H1 (cell line): ENCODE results near the gene LRRC2.

ENCODE experiments used
- RFX5 ChIP-seq: IDR thresholded peaks from 2 replicates; pipeline ENCODE4 v1.6.1; 2011; ENCODE audit warnings: low read depth, low read length, improper control_type of control experiment, borderline replicate concordance
- TF ChIP-seq, protein P1 (sequence below), 3 experiments: IDR thresholded peaks; 1 replicate in 2 of 3; 2 replicates in 1 of 3; pipeline versions ENCODE4 v1.5.1 to v1.6.1; 2011; ENCODE audit warnings: low read length in 3 of 3, mild to moderate bottlenecking in 3 of 3, inconsistent platforms in 2 of 3, low read depth in 1 of 3, moderate library complexity in 1 of 3; ENCODE audit not compliant: insufficient read depth in 1 of 3; ENCODE audit errors: control extremely low read depth in 1 of 3

DNA sequence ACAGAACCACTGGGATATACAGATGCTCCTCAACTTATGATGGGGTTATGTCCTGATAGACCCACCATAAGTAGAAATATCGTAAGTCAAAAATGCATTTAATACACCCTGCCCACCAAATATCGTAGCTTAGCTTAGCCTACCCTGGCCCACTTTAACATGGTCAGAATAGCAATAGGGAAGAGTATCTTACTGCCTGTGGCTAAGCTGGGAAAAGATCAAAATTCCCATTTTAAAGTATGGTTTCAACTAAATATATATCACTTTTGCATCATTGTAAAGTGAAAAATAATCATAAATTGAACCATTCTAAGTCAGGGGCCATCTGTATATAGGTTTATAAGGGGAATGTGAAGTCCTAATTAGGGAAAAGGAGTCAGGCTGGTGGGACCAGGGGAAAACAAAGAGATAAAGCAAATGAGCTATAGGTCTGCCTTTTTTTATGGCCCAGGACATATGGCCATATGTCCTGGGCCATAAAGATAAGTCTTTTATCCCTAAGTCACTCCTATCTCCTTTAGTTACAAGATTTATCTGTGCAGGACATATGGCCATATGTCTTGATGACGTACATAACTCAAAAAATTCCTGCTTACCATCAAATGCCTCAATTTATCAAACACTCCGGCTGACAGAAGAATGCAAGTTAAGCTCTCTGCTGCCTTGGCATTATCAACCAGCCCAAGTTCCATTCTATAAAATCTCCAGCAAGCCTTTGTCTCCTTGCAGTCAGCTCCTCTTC, 57.1 kb downstream of the LRRC2 start:
- TF ChIP-seq, protein P1, sequence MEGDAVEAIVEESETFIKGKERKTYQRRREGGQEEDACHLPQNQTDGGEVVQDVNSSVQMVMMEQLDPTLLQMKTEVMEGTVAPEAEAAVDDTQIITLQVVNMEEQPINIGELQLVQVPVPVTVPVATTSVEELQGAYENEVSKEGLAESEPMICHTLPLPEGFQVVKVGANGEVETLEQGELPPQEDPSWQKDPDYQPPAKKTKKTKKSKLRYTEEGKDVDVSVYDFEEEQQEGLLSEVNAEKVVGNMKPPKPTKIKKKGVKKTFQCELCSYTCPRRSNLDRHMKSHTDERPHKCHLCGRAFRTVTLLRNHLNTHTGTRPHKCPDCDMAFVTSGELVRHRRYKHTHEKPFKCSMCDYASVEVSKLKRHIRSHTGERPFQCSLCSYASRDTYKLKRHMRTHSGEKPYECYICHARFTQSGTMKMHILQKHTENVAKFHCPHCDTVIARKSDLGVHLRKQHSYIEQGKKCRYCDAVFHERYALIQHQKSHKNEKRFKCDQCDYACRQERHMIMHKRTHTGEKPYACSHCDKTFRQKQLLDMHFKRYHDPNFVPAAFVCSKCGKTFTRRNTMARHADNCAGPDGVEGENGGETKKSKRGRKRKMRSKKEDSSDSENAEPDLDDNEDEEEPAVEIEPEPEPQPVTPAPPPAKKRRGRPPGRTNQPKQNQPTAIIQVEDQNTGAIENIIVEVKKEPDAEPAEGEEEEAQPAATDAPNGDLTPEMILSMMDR (IDR thresholded peaks at IDR 0.05; ENCODE audit: control extremely low read depth in 1 of 3, insufficient read depth in 1 of 3, low read depth in 1 of 3, low read length in 3 of 3), result no peak
- no peak for TF ChIP-seq RFX5
